AG04450 (cell line): Measurements from ENCODE around the gene SRRM3. TPM values are rescaled to one million over a fixed set of nuclear protein-coding genes. Genes with fewer than 3 reads are reported as not detected.

Experiments
- CTCF ChIA-PET: fragments of 300-600, 350-600 bp; formaldehyde crosslinking; extraction: SDS; loops from one replicate; lab custom pipeline; 2022; ENCODE audit warnings: antibody characterized with exemption, inconsistent platforms; lab: Charles Lee
- POLR2A ChIA-PET: fragments of 350-600 bp; formaldehyde crosslinking; extraction: SDS; loops from one replicate; lab custom pipeline; 2021; ENCODE audit warnings: antibody characterized with exemption, inconsistent platforms; lab: Yijun Ruan, JAX
- DNase-seq: peaks from one replicate; pipeline ENCODE4 v3.0.0-alpha.2; 2011; ENCODE audit warnings: low read depth, low spot score
- H3K27ac ChIP-seq: one replicate; pipeline ENCODE4 v1.5.1; 2012; ENCODE audit warnings: low read depth, low read length, control low read depth
- H3K27me3 ChIP-seq: one replicate; pipeline ENCODE4 v1.6.0; 2012; ENCODE audit warnings: low read length; ENCODE audit not compliant: control insufficient read depth, insufficient read depth
- H3K4me3 ChIP-seq: 2 replicates; pipeline ENCODE4 v1.5.1; 2011; ENCODE audit warnings: mild to moderate bottlenecking, low read depth, low read length, control low read depth
- H3K9me3 ChIP-seq: 2 replicates; pipeline ENCODE4 v1.5.1; 2012; ENCODE audit warnings: low read length; ENCODE audit not compliant: control insufficient read depth, insufficient read depth
- polyA plus RNA-seq: library from polyadenylated mRNA; depleted of rRNA; stranded (reverse); fragments of >200 nt; gene quantifications from 2 replicates; pipeline ENCODE4 v1.2.3, GENCODE V29; 2011; rRNA removed
- TF ChIP-seq, protein P1 (sequence below): IDR thresholded peaks from 2 replicates; pipeline ENCODE4 v1.5.1; 2011; ENCODE audit warnings: low read depth, low read length, control low read depth, inconsistent platforms

The SRRM3 gene
- polyA plus RNA-seq, 1 experiment: 1.5 TPM

DNA sequence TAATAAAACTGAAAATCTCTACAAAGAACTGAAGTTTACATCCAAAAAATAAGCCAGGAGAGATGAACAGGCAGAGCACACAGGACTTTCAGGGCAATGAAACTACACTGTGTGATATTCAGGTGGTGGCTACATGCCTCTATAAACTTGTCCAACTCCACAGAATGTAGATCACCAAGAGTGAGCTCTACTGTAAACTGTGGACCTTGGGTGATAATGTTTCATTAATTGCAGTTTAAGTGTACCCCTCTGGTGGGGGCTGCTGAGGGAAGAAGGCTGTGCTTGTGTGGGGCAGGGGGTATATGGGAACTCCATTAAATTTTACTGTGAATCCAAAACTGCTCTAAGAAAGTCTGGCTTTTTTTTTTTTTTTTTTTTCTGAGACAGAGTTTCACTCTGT, 134.4 kb downstream of the SRRM3 start:
- ChIA-PET POLR2A (interaction anchor here (0.7 kb wide), 1 partner anchor 61 kb away, joined by 11 read pairs; no protein-coding TSS in a partner anchor), CTCF (no interaction called here)
- DNase-seq: no peak
- H3K4me3 ChIP-seq: no peak overlapping the region
- H3K27ac ChIP-seq: no peak overlapping the region
- no peaks in the 10 kb centered on the region for H3K9me3 ChIP-seq
- TF ChIP-seq, protein P1, sequence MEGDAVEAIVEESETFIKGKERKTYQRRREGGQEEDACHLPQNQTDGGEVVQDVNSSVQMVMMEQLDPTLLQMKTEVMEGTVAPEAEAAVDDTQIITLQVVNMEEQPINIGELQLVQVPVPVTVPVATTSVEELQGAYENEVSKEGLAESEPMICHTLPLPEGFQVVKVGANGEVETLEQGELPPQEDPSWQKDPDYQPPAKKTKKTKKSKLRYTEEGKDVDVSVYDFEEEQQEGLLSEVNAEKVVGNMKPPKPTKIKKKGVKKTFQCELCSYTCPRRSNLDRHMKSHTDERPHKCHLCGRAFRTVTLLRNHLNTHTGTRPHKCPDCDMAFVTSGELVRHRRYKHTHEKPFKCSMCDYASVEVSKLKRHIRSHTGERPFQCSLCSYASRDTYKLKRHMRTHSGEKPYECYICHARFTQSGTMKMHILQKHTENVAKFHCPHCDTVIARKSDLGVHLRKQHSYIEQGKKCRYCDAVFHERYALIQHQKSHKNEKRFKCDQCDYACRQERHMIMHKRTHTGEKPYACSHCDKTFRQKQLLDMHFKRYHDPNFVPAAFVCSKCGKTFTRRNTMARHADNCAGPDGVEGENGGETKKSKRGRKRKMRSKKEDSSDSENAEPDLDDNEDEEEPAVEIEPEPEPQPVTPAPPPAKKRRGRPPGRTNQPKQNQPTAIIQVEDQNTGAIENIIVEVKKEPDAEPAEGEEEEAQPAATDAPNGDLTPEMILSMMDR: no peak
- no peaks in the 10 kb centered on the region for H3K27me3 ChIP-seq

Other genes starting within 250 kb of the SRRM3 start
- gene TMEM120A, start 207.3 kb upstream of the SRRM3 start, polyA plus RNA-seq: 46.3 and 59.1 TPM in 2 replicates
- 67.5 and 77.0 TPM in 2 replicates for gene STYXL1, start 153.9 kb upstream of the SRRM3 start, polyA plus RNA-seq
- 116 and 160 TPM in 2 replicates for gene MDH2, start 153.8 kb upstream of the SRRM3 start, polyA plus RNA-seq
- 290 and 526 TPM in 2 replicates for gene HSPB1, start 100.8 kb downstream of the SRRM3 start, polyA plus RNA-seq
- gene YWHAG, start 157.1 kb downstream of the SRRM3 start, polyA plus RNA-seq: 91.5 and 91.6 TPM in 2 replicates
- 0.45 and 0.57 TPM in 2 replicates for gene SSC4D, start 207.8 kb downstream of the SRRM3 start, polyA plus RNA-seq
- 0.63 and 1.0 TPM in 2 replicates for gene ZP3, start 223.1 kb downstream of the SRRM3 start, polyA plus RNA-seq